ENCODE data around the gene GAGE1.
A peak's percentile ranks its signal among the peaks of the same experiment; 100 is the strongest.

GAGE1 gene

DNA sequence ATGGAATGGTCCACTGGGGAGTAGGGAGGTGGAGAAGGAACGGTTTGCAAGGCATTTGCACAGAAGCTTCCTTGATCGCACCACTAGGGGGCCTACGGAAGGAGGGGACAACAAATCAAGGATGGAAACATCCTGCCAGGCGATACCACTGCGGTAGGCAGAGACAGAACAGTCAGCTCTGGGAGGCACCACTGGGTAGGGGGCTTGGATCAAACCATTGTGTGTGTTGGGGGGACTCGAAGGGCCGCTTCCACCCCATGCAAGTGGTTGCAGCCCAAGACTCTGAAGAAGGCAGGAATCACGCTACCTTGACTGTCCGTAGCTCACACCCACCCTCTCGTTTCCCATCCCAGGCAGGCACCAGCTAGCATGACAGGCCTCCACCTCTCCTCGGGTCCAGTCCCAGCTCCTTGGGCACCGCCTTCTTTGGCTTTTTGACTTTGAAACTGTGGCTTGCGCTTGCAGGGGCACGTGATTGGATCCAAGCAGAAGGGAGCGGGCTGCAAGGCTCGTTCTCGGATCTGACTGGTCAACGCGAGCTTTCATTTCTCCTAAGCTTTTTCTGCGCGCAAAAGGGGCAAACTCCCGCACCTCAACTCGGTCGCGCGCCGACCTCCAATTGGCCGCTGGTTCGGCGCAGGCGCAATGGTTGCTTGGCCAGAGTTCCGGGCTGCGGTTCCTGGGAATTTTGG lies 28.4 kb downstream of the GAGE1 start:
- TF ChIP-seq, protein P1, sequence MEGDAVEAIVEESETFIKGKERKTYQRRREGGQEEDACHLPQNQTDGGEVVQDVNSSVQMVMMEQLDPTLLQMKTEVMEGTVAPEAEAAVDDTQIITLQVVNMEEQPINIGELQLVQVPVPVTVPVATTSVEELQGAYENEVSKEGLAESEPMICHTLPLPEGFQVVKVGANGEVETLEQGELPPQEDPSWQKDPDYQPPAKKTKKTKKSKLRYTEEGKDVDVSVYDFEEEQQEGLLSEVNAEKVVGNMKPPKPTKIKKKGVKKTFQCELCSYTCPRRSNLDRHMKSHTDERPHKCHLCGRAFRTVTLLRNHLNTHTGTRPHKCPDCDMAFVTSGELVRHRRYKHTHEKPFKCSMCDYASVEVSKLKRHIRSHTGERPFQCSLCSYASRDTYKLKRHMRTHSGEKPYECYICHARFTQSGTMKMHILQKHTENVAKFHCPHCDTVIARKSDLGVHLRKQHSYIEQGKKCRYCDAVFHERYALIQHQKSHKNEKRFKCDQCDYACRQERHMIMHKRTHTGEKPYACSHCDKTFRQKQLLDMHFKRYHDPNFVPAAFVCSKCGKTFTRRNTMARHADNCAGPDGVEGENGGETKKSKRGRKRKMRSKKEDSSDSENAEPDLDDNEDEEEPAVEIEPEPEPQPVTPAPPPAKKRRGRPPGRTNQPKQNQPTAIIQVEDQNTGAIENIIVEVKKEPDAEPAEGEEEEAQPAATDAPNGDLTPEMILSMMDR (IDR thresholded peaks at IDR 0.05; ENCODE audit: insufficient read depth, low read depth, low read length, missing control alignments), result no peak
- H3K4me3 ChIP-seq (ENCODE audit: low read length), result no peak overlapping the region
- peak; percentile 0 for DNase-seq (ENCODE audit: low read depth)

DNA sequence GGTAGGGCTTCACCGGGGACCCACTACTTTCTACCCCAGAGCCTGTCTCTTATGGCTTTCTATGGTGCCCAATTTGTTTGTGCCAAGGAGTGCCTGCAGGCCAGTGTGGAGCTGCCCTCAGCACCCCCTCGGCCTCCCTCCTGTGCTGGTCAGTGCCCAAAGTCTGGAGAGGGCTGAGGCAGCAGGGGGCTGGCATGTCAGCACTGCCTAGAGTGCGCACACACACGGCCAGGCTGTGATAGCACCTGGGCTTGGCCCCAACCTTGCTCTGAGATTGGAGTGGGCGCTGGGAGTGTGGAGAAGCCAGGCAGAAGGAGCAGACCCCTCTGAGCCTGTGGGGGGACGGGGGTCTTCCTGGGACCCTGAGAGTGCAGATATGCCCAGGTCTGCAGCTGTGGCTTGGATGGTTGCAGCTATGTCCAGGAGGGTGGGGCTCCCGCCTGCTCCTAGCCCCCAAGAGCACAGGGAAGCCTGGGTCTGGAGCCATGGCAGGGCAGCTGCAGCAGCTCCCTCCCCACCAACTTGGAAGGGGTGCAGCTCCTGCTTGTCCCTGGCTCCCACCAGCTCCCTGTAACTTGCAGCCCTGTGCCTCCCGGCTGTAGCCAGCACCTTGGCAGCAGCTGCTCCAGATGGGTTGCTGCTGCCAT lies 46.3 kb downstream of the GAGE1 start:
- no peak for DNase-seq (ENCODE audit: low read depth)
- TF ChIP-seq, protein P1 (IDR thresholded peaks at IDR 0.05; ENCODE audit: insufficient read depth, low read depth, low read length, missing control alignments), result no peak
- H3K4me3 ChIP-seq (ENCODE audit: low read length), result no peak overlapping the region

- no peak for DNase-seq (ENCODE audit: low read depth)
- TF ChIP-seq, protein P1 (IDR thresholded peaks at IDR 0.05; ENCODE audit: insufficient read depth, low read depth, low read length, missing control alignments), result no peak
- H3K4me3 ChIP-seq (ENCODE audit: low read length), result no peak overlapping the region
Measured at GRCh38 chrX:49656533-49656932, 57.7 kb downstream of the GAGE1 start.

All from epithelial cell of esophagus (primary cell).